GM18498 (cell line): ENCODE measurements around the gene MGST3.
"Not testable (repeated sequence)": the region's sequence is repeated elsewhere in the genome, so short reads cannot be mapped to it uniquely, and the experiment has no call there.

Experiments used
- ATAC-seq: cut with Tn5 transposase; IDR thresholded peaks from one replicate; pipeline ENCODE4 v1.9.1; 2021; ENCODE audit warnings: mild to moderate bottlenecking, moderate library complexity; ENCODE audit not compliant: unreplicated experiment

Gene MGST3

DNA sequence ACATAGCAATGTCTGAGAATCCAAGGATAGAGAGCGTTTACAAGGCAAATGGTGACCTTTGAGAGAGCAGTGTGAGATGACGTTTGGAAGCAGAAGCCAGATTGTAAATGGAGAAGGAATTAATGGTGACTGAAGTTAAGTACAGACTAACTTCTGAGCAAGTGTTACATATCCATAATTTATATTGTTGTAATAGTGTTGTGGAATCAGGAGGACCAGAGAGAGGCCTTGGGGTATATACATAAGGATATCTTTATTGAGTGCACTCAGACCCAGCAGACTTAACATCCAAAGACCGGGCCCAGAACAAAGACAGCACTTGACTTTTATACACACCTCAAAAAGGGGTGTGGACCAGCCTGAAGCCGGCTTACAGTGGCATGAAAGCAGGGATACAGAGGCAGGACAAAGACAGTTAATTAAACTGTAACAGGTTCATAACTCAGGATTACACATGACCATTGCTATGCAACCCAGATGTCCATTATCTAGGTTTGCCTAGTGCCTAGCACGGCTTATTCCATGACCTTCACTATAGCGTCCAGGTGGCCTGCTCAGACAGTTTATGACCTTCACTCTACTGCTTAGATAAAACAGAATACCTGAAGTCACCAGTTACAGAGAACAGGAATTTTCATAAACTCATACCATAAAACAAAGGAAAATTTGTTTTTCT lies 2.7 kb upstream of the MGST3 start:
- ATAC-seq: no peak

DNA sequence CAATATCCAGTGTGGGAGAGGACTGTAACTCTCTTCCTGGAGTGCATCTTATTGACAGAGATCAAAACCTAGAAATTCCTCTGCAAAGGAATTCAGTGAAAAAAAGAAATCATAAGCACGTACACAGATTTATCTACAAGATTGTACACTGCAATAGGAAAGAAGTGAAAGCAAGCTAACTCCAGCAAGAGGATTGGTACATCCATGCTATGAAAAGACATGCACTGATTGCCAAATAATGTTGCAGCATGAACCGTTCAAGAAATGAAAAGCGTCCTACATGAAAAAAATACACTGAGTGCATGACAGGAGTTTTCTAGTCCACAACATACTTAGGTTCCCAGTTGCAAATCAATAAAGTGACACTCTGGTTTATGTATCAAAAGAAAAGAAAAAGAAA lies 1.9 kb upstream of the MGST3 start:
- no peak for ATAC-seq

- no peak for ATAC-seq
Measured at GRCh38 chr1:165629848-165630628, 996 bp upstream of the MGST3 start.

GRCh38 chr1:165631342-165632151 lies 513 bp downstream of the MGST3 start:
- ATAC-seq: peak; percentile 24

- ATAC-seq: no peak
Measured at GRCh38 chr1:165632152-165632469, 1.1 kb downstream of the MGST3 start.

DNA sequence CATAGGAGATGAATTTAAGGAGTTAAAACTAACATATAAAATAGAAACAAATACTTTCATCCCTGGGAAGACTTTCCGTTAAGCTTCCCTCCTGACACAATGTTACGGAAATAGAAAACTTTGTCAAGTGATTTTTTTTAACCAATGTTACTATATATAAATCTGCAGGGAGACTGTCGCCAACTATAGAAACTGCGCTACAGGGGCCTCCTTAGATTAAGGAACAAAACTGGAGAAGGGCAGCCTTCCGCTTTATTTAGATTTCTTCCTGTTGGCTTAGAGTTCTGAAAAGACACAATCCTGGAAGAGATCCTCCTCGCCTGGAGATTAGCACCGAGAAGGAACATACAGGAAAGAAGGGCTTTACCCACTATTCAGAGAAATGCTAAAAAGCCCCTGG lies 1.5 kb downstream of the MGST3 start:
- no peak for ATAC-seq

DNA sequence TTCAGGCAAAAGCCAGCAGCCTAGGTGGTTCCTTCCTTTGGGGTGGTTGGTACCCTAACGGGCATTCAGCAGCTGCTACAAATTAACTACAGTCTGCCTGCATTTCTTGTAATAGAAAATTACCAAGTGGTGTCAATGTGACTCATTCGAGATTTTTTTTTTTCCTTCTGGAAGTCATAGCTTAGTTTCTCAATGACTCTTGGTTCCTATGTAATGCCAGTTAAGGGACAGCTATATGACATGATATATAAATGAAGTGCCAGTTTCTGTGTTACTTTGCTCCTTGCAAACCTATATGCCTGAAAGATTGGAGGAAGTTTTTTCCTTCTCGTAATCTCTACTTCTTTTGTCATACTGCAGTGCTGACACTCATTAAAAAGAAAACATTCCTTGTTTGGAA lies 2.6 kb downstream of the MGST3 start:
- ATAC-seq: no peak

DNA sequence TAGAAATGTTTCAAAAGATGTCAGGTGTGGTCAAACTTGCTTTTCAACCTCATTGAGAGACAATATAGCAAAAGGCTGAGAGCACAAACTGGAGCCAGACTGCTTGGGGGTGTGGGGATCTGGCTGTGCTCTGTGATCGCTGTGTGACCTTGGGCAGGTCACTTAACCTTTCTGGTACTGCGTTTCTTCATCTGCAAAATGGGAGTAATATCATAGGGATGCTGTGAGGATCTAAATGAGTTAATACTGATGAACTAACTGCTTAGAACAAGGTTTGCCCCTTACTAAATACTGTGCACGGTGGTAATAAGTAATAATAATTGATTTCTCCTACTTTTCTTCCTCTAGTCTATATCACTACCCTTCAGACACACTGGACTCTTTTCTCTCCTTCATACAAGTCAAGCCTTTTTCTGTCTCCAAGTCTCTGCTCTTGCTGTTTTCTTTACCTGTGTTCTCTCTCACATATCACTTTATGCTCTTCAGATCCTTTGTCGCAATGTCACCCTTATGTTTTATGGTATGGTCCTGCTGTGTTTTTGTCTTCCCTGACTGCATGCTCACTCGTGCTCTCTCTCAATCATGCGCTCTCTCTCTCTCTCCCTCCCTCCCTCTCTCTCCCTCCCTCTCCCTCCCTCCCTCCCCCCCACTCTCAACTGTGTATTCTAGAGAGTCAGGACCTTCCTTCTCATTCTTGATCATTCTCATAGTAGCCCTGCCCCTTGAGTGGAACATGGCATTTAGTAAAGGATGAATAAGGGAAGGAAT lies 3.3 kb downstream of the MGST3 start:
- ATAC-seq: no peak

- ATAC-seq: no peak
Measured at GRCh38 chr1:165635329-165635728, 4.3 kb downstream of the MGST3 start.

- no peak for ATAC-seq
Measured at GRCh38 chr1:165635823-165636222, 4.8 kb downstream of the MGST3 start.

- ATAC-seq: no peak
Measured at GRCh38 chr1:165637427-165637826, 6.4 kb downstream of the MGST3 start.

DNA sequence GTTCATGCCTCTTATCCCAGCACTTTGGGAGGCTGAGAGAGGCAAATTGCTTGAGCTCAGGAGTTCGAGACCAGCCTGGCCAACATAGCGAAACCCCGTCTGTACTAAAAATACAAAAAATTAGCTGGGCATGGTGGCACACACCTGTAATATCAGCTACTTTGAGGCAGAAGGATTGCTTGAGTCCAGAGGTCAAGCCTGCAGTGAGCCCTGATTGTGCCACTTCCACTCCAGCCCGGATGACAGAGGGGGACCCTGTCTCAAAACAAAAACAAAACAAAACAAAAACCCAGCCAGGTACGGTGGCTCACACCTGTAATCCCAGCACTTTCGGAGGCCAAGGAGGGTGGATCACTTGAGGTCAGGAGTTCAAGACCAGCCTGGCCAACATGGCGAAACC lies 7.2 kb downstream of the MGST3 start:
- not testable (repeated sequence) for ATAC-seq

GRCh38 chr1:165639821-165640623 lies 9.0 kb downstream of the MGST3 start:
- ATAC-seq: no peak

DNA sequence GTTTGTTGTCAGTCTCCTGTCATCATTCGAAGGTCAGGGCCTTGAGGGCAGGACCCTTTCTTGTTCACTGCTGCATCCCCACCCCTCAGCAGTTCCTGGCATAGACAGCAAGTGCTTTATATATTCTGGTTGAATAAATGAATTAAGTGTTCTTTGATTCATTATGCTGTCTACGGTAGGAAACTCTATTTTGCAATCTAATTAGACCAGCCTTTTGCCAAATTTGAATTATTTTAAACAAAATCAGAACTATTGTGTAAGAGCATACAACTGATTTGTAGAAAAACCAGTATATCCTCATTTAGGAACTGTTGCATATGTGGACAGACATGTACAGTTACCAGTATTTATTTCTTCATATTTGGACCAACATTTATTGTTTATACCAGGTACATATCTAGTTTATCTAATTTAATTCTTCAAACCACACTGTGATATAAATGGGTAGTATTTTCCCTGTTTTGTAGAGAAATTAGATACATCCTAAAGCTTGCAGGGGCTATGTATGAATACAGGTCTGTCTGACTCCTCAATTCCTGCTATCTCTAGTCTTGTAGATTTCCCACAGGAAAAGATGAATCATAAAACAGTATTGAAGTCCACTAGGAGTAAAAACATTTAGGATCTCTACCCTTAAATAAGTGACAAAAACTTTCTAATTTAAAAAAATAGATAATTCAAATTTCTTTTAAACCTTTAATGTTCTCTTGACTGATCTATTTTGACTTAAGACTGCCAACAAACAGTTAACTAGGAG lies 10.4 kb downstream of the MGST3 start:
- no peak for ATAC-seq

- no peak for ATAC-seq
Measured at GRCh38 chr1:165644064-165644735, 13.2 kb downstream of the MGST3 start.

GRCh38 chr1:165645654-165646366 lies 14.8 kb downstream of the MGST3 start:
- peak; percentile 39 for ATAC-seq

DNA sequence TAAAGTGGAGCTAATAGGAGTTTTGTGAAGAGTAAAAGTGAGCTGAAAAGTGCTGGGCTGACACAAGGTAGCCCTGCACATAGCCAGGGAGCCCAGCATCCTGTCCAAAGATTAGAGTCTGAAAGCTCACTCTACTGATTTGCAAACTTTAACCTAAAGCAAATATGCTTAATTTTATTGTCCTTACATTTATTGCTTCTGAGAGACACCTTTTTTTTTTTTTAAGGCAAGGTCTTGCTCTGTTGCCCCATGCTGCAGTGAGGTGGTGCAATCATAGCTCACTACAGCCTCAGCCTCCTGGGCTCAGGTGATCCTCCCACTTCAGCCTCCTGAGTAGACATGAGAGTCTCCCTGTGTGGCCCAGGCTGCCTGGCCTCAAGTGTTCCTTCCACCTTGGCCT lies 16.5 kb downstream of the MGST3 start:
- ATAC-seq: no peak

- ATAC-seq: no peak
Measured at GRCh38 chr1:165647970-165648369, 16.9 kb downstream of the MGST3 start.
